SK-N-SH (cell line): ENCODE measurements around the gene SHANK2. TPM values are rescaled to one million over a fixed set of nuclear protein-coding genes. Genes with fewer than 3 reads are reported as not detected.

Experiments used
- CTCF ChIA-PET: fragments of 300-600, 350-600 bp; formaldehyde crosslinking; extraction: SDS; loops from one replicate; lab custom pipeline; 2021; lab: Yijun Ruan, JAX
- POLR2A ChIA-PET: fragments of 350-600 bp; sonication (Branson Sonifier 250); formaldehyde crosslinking; extraction: SDS; loops from one replicate; lab custom pipeline; 2020; ENCODE audit warnings: antibody characterized with exemption, inconsistent platforms; lab: Yijun Ruan, JAX
- DNase-seq: peaks from one replicate; pipeline ENCODE4 v3.0.0; 2012
- H2AFZ ChIP-seq: fragments of 200-600 bp; sonication (generic); 2 replicates; pipeline ENCODE4 v1.8.1; 2016; ENCODE audit warnings: antibody characterized with exemption, mild to moderate bottlenecking, low read depth
- H3F3A ChIP-seq: fragments of 200-600 bp; sonication (generic); replicated peaks from 2 replicates; pipeline ENCODE3; 2016; ENCODE audit warnings: antibody characterized with exemption, mild to moderate bottlenecking; ENCODE audit not compliant: insufficient read depth
- H3K27ac ChIP-seq, 2 experiments: fragments of 200-500 bp in 1 of 2; fragments of 200-600 bp in 1 of 2; sonication (Bioruptor generic) in 1 of 2; sonication (generic), shearing (Covaris generic) in 1 of 2; 2 replicates each; pipeline versions ENCODE4 v1.5.1 to v1.6.1; 2014 to 2016; ENCODE audit warnings: low read depth in 2 of 2, inconsistent platforms in 1 of 2, low read length in 1 of 2, mild to moderate bottlenecking in 1 of 2, mixed read lengths in 1 of 2
- H3K27me3 ChIP-seq: fragments of 200-600 bp; sonication (generic), shearing (Covaris generic); 2 replicates; pipeline ENCODE4 v1.6.1; 2016; ENCODE audit warnings: mixed run types; ENCODE audit not compliant: insufficient read depth
- H3K36me3 ChIP-seq, 2 experiments: fragments of 200-500 bp in 1 of 2; fragments of 200-600 bp in 1 of 2; sonication (Bioruptor generic) in 1 of 2; sonication (generic) in 1 of 2; replicated peaks in 1 of 2; 2 replicates each; pipeline versions ENCODE3 to v1.5.1; 2014 to 2016; ENCODE audit warnings: low read length in 1 of 2, mild to moderate bottlenecking in 1 of 2; ENCODE audit not compliant: insufficient read depth in 2 of 2, control insufficient read depth in 1 of 2
- H3K4me1 ChIP-seq, 2 experiments: fragments of 200-500 bp in 1 of 2; fragments of 200-600 bp in 1 of 2; sonication (Bioruptor generic) in 1 of 2; sonication (generic), shearing (Covaris generic) in 1 of 2; 2 replicates each; pipeline versions ENCODE4 v1.5.1 to v1.6.1; 2014 to 2016; ENCODE audit warnings: low read depth in 1 of 2, low read length in 1 of 2, mixed run types in 1 of 2; ENCODE audit not compliant: insufficient read depth in 2 of 2, control insufficient read depth in 1 of 2
- H3K4me2 ChIP-seq: fragments of 200-600 bp; sonication (generic), shearing (Covaris generic); 2 replicates; pipeline ENCODE4 v1.6.1; 2017; ENCODE audit warnings: mixed run types
- H3K4me3 ChIP-seq, 2 experiments: fragments of 200-500 bp in 1 of 2; fragments of 200-600 bp in 1 of 2; sonication (Bioruptor generic) in 1 of 2; sonication (generic), shearing (Covaris generic) in 1 of 2; 2 replicates each; pipeline versions ENCODE4 v1.5.1 to v1.8.1; 2014 to 2016; ENCODE audit warnings: low read depth in 2 of 2, inconsistent platforms in 1 of 2, low read length in 1 of 2, mild to moderate bottlenecking in 1 of 2, mixed read lengths in 1 of 2, moderate library complexity in 1 of 2
- H3K79me2 ChIP-seq: fragments of 200-600 bp; sonication (generic); 2 replicates; pipeline ENCODE4 v1.8.1; 2017; ENCODE audit warnings: mild to moderate bottlenecking; ENCODE audit not compliant: insufficient read depth
- H3K9ac ChIP-seq: fragments of 200-600 bp; sonication (generic); 2 replicates; pipeline ENCODE4 v1.6.1; 2017; ENCODE audit warnings: mixed run types
- H3K9me2 ChIP-seq: fragments of 200-600 bp; sonication (generic); 2 replicates; pipeline ENCODE4 v1.6.1; 2017; ENCODE audit warnings: mixed run types
- H3K9me3 ChIP-seq: fragments of 200-600 bp; sonication (generic); 2 replicates; pipeline ENCODE4 v1.6.1; 2017; ENCODE audit warnings: mixed run types, mild to moderate bottlenecking, moderate library complexity
- H4K20me1 ChIP-seq: fragments of 200-600 bp; sonication (generic); 2 replicates; pipeline ENCODE4 v1.6.1; 2017; ENCODE audit warnings: mild to moderate bottlenecking, mixed run types; ENCODE audit not compliant: insufficient read depth
- EZH2phosphoT487 ChIP-seq: fragments of 200-600 bp; sonication (generic); IDR thresholded peaks from 2 replicates; pipeline ENCODE4 v1.6.1; 2017; ENCODE audit warnings: low read depth, mixed run types, mild to moderate bottlenecking, antibody characterized with exemption, moderate library complexity, borderline replicate concordance
- FOSL2 ChIP-seq: IDR thresholded peaks from 2 replicates; pipeline ENCODE4 v1.4.0; 2012; ENCODE audit warnings: low read depth, mild to moderate bottlenecking, moderate library complexity, borderline replicate concordance
- FOXM1 ChIP-seq: IDR thresholded peaks from 2 replicates; pipeline ENCODE4 v1.4.0; 2012; ENCODE audit warnings: low read depth, mild to moderate bottlenecking
- GABPA ChIP-seq: IDR thresholded peaks from 2 replicates; pipeline ENCODE4 v1.4.0; 2012; ENCODE audit warnings: low read depth, mild to moderate bottlenecking
- GATA2 ChIP-seq: sonication (generic); formaldehyde crosslinking; IDR thresholded peaks from 2 replicates; pipeline ENCODE4 v1.5.0; 2020; ENCODE audit warnings: mild to moderate bottlenecking, missing genetic modification reagents
- IRF3 ChIP-seq: fragments of 150-350 bp; IDR thresholded peaks from 2 replicates; pipeline ENCODE4 v1.6.1; 2016; ENCODE audit warnings: mild to moderate bottlenecking, low read depth, low read length
- NFIC ChIP-seq: IDR thresholded peaks from 2 replicates; pipeline ENCODE4 v1.4.0; 2012; ENCODE audit warnings: borderline replicate concordance
- NRF1 ChIP-seq: IDR thresholded peaks from 2 replicates; pipeline ENCODE4 v1.6.1; 2012; ENCODE audit warnings: low read depth, mild to moderate bottlenecking, low read length
- PBX3 ChIP-seq: IDR thresholded peaks from 2 replicates; pipeline ENCODE4; 2012
- REST ChIP-seq: IDR thresholded peaks from 2 replicates; pipeline ENCODE4 v1.6.1; 2012; ENCODE audit warnings: mild to moderate bottlenecking, low read depth, low read length, moderate library complexity
- RXRA ChIP-seq: IDR thresholded peaks from 2 replicates; pipeline ENCODE4 v1.4.0; 2012; ENCODE audit warnings: low read depth, mild to moderate bottlenecking, borderline replicate concordance
- SIN3A ChIP-seq: IDR thresholded peaks from 2 replicates; pipeline ENCODE4 v1.6.1; 2012; ENCODE audit warnings: low read depth, mild to moderate bottlenecking, low read length, moderate library complexity, borderline replicate concordance
- SMC3 ChIP-seq: IDR thresholded peaks from 2 replicates; pipeline ENCODE4 v1.6.1; 2012; ENCODE audit warnings: low read depth, low read length, improper control_type of control experiment
- TAF1 ChIP-seq: IDR thresholded peaks from 2 replicates; pipeline ENCODE4 v1.6.1; 2012; ENCODE audit warnings: low read depth, mild to moderate bottlenecking, low read length, moderate library complexity, borderline replicate concordance
- TCF12 ChIP-seq: IDR thresholded peaks from 2 replicates; pipeline ENCODE4 v1.4.0; 2012
- TEAD4 ChIP-seq: IDR thresholded peaks from 2 replicates; pipeline ENCODE4 v1.4.0; 2012; ENCODE audit warnings: mild to moderate bottlenecking, borderline replicate concordance; ENCODE audit not compliant: insufficient read depth
- USF1 ChIP-seq: IDR thresholded peaks from 2 replicates; pipeline ENCODE4 v1.4.0; 2012; ENCODE audit warnings: low read depth, borderline replicate concordance
- USF2 ChIP-seq: fragments of 150-350 bp; IDR thresholded peaks from 2 replicates; pipeline ENCODE4 v1.6.1; 2017; ENCODE audit warnings: antibody characterized with exemption, low read length, low read depth, borderline replicate concordance
- YY1 ChIP-seq: IDR thresholded peaks from 2 replicates; pipeline ENCODE4 v1.4.0; 2012; ENCODE audit warnings: low read depth, mild to moderate bottlenecking
- ZBTB33 ChIP-seq: IDR thresholded peaks from 2 replicates; pipeline ENCODE4 v1.4.0; 2012; ENCODE audit warnings: low read depth, borderline replicate concordance
- WGBS: methylation state at CpG from one replicate; pipeline ENCODE4 v1.1.6; 2017; ENCODE audit warnings: low lambda C conversion rate; 5-methylcytosine and 5-hydroxymethylcytosine counted together
- polyA plus RNA-seq, 3 experiments: library from polyadenylated mRNA; depleted of rRNA; stranded (reverse); fragments of >200 nt; gene quantifications; 2 replicates each; pipeline ENCODE4 v1.2.3, GENCODE V29; 2012

The SHANK2 gene
- polyA plus RNA-seq, 1 of the 3 experiments (the other 2 are of a cell fraction): under 0.01 TPM

- TF ChIP-seq FOSL2: no peak
- no peak for TF ChIP-seq IRF3
- TF ChIP-seq GABPA: no peak
- TF ChIP-seq ZBTB33: no peak
- no peak for TF ChIP-seq NFIC
- TF ChIP-seq YY1: no peak
- no peak for TF ChIP-seq SMC3
- TF ChIP-seq REST: no peak
- TF ChIP-seq TCF12: no peak
- TF ChIP-seq FOXM1: no peak
- no peak for TF ChIP-seq GATA2 (CRISPR knock-in tag)
- TF ChIP-seq USF2: no peak
- TF ChIP-seq USF1: no peak
- no peak for TF ChIP-seq TAF1
- no peak for TF ChIP-seq PBX3
- no peak for TF ChIP-seq SIN3A
- TF ChIP-seq NRF1: no peak
- no peak for TF ChIP-seq EZH2phosphoT487
- TF ChIP-seq RXRA: no peak
- no peak for TF ChIP-seq TEAD4
- H3K9me2 ChIP-seq: no peaks in the 10 kb centered on the region
- H4K20me1 ChIP-seq: no peaks in the 10 kb centered on the region
- no peaks in the 10 kb centered on the region for H3K27me3 ChIP-seq
- no peak overlapping the region for H3K4me2 ChIP-seq
- no peaks in the 10 kb centered on the region for H3K36me3 ChIP-seq
- 0% methylated on average over 1 of the region's 3 CpGs for WGBS
- CTCF ChIA-PET: no interaction called here
- no peak overlapping the region for H3K9ac ChIP-seq
- H2AFZ ChIP-seq: no peak overlapping the region
- no peak overlapping the region for H3K4me3 ChIP-seq
- H3F3A ChIP-seq: no peaks in the 10 kb centered on the region
- no peaks in the 10 kb centered on the region for H3K9me3 ChIP-seq
- no peaks in the 10 kb centered on the region for H3K79me2 ChIP-seq
- H3K4me1 ChIP-seq: no peaks in the 10 kb centered on the region
- no peak overlapping the region for H3K27ac ChIP-seq
- POLR2A ChIA-PET: no interaction called here
- no peak for DNase-seq
Measured at GRCh38 chr11:71293961-71294782, 41.8 kb upstream of the SHANK2 start.
